ENCODE data around the gene UFD1. TPM values are rescaled to one million over a fixed set of nuclear protein-coding genes. Genes with fewer than 3 reads are reported as not detected.

Gene UFD1
- total RNA-seq, 1 experiment from 2014 or later: 57.9 TPM

DNA sequence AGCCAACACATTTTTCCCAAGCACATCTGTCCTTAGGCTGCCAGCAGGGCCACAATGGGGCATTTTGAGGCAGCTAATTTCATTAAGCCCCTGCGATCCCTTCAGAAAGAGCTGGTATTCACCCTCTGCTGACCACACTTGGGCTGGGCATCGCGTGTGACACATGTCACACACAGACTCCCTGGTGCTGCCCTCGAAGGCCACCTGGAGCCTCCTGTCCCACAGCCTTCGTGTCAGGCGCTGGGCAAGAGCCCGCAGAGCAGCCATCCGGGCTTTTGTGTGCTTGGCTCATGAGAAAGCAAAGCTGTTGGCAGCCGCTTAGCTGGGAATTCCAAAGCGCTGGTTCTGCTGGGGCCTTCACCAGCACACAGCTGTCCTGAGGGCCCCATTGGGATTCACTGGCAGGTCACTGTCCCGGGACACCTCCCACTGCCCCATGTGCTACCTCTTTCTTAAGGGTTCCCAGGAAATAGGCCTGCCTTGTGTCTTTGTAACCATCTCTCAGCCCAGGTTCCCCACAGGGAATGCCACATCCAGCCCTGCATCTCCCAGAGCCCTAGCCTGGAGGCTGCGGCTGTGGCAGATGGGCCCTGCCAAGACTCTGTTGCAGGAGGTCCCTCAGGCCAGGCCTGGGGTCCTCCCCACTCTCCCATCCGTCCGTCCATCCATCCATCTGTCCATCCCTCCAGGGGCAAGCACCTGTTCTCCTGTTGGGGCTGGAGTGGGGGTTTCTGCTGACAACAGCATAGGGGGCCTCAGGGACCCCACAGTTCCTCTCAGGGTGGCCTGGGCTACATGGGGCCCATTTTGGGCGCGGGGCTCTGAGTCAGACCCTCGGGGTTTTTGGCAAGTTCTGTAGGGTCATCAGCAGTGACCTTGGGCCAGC lies 40.3 kb upstream of the UFD1 start (continued):
- TF ChIP-seq NR1H2 (CRISPR knock-in tag; IDR thresholded peaks at IDR 0.05) (no peak), ZNF423 (CRISPR knock-in tag; IDR thresholded peaks at IDR 0.05) (no peak)
- TF ChIP-seq, protein P1, sequence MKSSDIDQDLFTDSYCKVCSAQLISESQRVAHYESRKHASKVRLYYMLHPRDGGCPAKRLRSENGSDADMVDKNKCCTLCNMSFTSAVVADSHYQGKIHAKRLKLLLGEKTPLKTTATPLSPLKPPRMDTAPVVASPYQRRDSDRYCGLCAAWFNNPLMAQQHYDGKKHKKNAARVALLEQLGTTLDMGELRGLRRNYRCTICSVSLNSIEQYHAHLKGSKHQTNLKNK (CRISPR knock-in tag; IDR thresholded peaks at IDR 0.05): no peak
- TF ChIP-seq, protein P2, sequence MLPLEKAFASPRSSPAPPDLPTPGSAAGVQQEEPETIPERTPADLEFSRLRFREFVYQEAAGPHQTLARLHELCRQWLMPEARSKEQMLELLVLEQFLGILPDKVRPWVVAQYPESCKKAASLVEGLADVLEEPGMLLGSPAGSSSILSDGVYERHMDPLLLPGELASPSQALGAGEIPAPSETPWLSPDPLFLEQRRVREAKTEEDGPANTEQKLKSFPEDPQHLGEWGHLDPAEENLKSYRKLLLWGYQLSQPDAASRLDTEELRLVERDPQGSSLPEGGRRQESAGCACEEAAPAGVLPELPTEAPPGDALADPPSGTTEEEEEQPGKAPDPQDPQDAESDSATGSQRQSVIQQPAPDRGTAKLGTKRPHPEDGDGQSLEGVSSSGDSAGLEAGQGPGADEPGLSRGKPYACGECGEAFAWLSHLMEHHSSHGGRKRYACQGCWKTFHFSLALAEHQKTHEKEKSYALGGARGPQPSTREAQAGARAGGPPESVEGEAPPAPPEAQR (CRISPR knock-in tag; IDR thresholded peaks at IDR 0.05): no peak

DNA sequence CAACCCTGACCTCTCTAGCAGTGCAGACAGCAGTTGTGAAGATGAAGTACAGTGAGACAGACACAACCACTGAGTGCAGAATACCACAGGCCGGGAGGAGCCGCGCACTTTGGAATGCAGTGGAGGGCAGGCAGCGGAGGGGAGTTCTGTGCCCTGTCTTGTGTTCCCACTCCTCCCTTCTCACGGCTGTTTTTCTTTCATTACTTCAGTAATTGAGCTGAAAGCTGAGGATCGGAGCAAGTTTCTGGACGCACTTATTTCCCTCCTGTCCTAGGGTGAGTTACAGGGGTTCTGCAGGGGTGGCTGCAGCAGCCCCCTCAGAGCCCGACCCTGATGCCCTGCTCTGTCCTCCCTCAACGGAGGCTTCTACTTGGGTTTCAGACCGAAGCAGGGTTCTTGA lies 39.6 kb upstream of the UFD1 start:
- H3K27me3 Mint-ChIP-seq (ENCODE audit: low read depth): peaks cover 19% of the 10 kb centered on the region
- ChIA-PET CTCF (interaction anchor here (1.5 kb wide), 1 partner anchor 111 kb away, joined by 5 read pairs; no protein-coding TSS in a partner anchor), POLR2A (no interaction called here)

More for the DNA sequence above, 39.6 kb upstream of the UFD1 start:
- H3K27ac Mint-ChIP-seq: no peak overlapping the region
- peaks cover 24% of the 10 kb centered on the region for H3K36me3 Mint-ChIP-seq
- H3K9me3 Mint-ChIP-seq: no peaks in the 10 kb centered on the region
- TF ChIP-seq NR1H2 (CRISPR knock-in tag; IDR thresholded peaks at IDR 0.05) (no peak), ATF3 (CRISPR knock-in tag; conservative IDR thresholded peaks at IDR 0.05) (no peak), PRRX2 (CRISPR knock-in tag; IDR thresholded peaks at IDR 0.05) (no peak), GTF2I (CRISPR knock-in tag; conservative IDR thresholded peaks at IDR 0.05) (no peak), ETV6 (CRISPR knock-in tag; IDR thresholded peaks at IDR 0.05) (no peak), KAT7 (CRISPR knock-in tag; IDR thresholded peaks at IDR 0.05; ENCODE audit: borderline replicate concordance) (no peak), NR3C1 (CRISPR knock-in tag; conservative IDR thresholded peaks at IDR 0.05; ENCODE audit: low read depth) (no peak), ZNF263 (CRISPR knock-in tag; IDR thresholded peaks at IDR 0.05; ENCODE audit: low read depth) (no peak), ZNF138 (CRISPR knock-in tag; conservative IDR thresholded peaks at IDR 0.05) (no peak), FOXJ3 (CRISPR knock-in tag; IDR thresholded peaks at IDR 0.05; ENCODE audit: borderline replicate concordance) (no peak), CBFB (CRISPR knock-in tag; IDR thresholded peaks at IDR 0.05; ENCODE audit: low read depth) (no peak), ATF6 (CRISPR knock-in tag; IDR thresholded peaks at IDR 0.05) (no peak)
- TF ChIP-seq, protein P3, sequence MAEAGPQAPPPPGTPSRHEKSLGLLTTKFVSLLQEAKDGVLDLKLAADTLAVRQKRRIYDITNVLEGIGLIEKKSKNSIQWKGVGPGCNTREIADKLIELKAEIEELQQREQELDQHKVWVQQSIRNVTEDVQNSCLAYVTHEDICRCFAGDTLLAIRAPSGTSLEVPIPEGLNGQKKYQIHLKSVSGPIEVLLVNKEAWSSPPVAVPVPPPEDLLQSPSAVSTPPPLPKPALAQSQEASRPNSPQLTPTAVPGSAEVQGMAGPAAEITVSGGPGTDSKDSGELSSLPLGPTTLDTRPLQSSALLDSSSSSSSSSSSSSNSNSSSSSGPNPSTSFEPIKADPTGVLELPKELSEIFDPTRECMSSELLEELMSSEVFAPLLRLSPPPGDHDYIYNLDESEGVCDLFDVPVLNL (CRISPR knock-in tag; IDR thresholded peaks at IDR 0.05; ENCODE audit: borderline replicate concordance, low read depth): no peak
- TF ChIP-seq, protein P4, sequence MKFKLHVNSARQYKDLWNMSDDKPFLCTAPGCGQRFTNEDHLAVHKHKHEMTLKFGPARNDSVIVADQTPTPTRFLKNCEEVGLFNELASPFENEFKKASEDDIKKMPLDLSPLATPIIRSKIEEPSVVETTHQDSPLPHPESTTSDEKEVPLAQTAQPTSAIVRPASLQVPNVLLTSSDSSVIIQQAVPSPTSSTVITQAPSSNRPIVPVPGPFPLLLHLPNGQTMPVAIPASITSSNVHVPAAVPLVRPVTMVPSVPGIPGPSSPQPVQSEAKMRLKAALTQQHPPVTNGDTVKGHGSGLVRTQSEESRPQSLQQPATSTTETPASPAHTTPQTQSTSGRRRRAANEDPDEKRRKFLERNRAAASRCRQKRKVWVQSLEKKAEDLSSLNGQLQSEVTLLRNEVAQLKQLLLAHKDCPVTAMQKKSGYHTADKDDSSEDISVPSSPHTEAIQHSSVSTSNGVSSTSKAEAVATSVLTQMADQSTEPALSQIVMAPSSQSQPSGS (CRISPR knock-in tag; IDR thresholded peaks at IDR 0.05; ENCODE audit: borderline replicate concordance, low read depth): no peak
- TF ChIP-seq, protein P5, sequence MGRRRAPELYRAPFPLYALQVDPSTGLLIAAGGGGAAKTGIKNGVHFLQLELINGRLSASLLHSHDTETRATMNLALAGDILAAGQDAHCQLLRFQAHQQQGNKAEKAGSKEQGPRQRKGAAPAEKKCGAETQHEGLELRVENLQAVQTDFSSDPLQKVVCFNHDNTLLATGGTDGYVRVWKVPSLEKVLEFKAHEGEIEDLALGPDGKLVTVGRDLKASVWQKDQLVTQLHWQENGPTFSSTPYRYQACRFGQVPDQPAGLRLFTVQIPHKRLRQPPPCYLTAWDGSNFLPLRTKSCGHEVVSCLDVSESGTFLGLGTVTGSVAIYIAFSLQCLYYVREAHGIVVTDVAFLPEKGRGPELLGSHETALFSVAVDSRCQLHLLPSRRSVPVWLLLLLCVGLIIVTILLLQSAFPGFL (CRISPR knock-in tag; IDR thresholded peaks at IDR 0.05; ENCODE audit: borderline replicate concordance): no peak
- TF ChIP-seq, protein P6, sequence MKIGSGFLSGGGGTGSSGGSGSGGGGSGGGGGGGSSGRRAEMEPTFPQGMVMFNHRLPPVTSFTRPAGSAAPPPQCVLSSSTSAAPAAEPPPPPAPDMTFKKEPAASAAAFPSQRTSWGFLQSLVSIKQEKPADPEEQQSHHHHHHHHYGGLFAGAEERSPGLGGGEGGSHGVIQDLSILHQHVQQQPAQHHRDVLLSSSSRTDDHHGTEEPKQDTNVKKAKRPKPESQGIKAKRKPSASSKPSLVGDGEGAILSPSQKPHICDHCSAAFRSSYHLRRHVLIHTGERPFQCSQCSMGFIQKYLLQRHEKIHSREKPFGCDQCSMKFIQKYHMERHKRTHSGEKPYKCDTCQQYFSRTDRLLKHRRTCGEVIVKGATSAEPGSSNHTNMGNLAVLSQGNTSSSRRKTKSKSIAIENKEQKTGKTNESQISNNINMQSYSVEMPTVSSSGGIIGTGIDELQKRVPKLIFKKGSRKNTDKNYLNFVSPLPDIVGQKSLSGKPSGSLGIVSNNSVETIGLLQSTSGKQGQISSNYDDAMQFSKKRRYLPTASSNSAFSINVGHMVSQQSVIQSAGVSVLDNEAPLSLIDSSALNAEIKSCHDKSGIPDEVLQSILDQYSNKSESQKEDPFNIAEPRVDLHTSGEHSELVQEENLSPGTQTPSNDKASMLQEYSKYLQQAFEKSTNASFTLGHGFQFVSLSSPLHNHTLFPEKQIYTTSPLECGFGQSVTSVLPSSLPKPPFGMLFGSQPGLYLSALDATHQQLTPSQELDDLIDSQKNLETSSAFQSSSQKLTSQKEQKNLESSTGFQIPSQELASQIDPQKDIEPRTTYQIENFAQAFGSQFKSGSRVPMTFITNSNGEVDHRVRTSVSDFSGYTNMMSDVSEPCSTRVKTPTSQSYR (CRISPR knock-in tag; IDR thresholded peaks at IDR 0.05): no peak
- DNase-seq (ENCODE audit: low spot score) (no peak), ATAC-seq (no peak)
- no peak overlapping the region for H3K4me3 Mint-ChIP-seq
- peaks cover 8% of the 10 kb centered on the region for H3K4me1 Mint-ChIP-seq
